Stomach (tissue), 9 donors: Measurements from ENCODE around the gene TMEM98. TPM values are rescaled to one million over a fixed set of nuclear protein-coding genes. Genes with fewer than 3 reads are reported as not detected.

ENCODE experiments used
- DNase-seq, 2 donors: peaks; one replicate each; pipeline versions ENCODE4 v3.0.0 to v3.0.0-alpha.2; 2013 to 2019
- H3K27ac ChIP-seq, 5 donors: fragments of 200-600 bp in 4 of 5; sonication (generic) in 4 of 5; one replicate each; pipeline ENCODE4 v1.5.1; 2013 to 2019; ENCODE audit warnings: mild to moderate bottlenecking in 1 of 5, moderate library complexity in 1 of 5
- H3K27me3 ChIP-seq, 3 donors: fragments of 200-600 bp; sonication (generic); one replicate each; pipeline ENCODE4 v1.5.1; 2017 to 2019; ENCODE audit warnings: mixed run types in 1 of 3
- H3K36me3 ChIP-seq, 4 donors: fragments of 200-600 bp; sonication (generic); 1 replicate in 3 of 4; 2 replicates in 1 of 4; pipeline ENCODE4 v1.5.1; 2016 to 2019
- H3K4me1 ChIP-seq, 4 donors: fragments of 200-600 bp; sonication (generic); one replicate each; pipeline ENCODE4 v1.5.1; 2016 to 2019
- H3K4me3 ChIP-seq, 4 donors: fragments of 200-600 bp; sonication (generic) in 3 of 4; one replicate each; pipeline ENCODE4 v1.5.1; 2016 to 2019; ENCODE audit warnings: mild to moderate bottlenecking in 1 of 4
- H3K9me3 ChIP-seq, 4 donors: fragments of 200-600 bp; sonication (generic); one replicate each; pipeline ENCODE4 v1.5.1; 2016 to 2019
- CTCF ChIP-seq, 7 experiments: fragments of 450-650 bp in 4 of 7; fragments of 200-600 bp in 3 of 7; sonication (generic) in 3 of 7; IDR thresholded peaks; one replicate each; pipeline ENCODE4 v1.5.1; 2016 to 2019; ENCODE audit warnings: antibody characterized with exemption in 7 of 7, control low read depth in 2 of 7, mild to moderate bottlenecking in 1 of 7
- EP300 ChIP-seq: sonication (generic); formaldehyde crosslinking; IDR thresholded peaks from one replicate; pipeline ENCODE4 v1.6.1; 2017; ENCODE audit warnings: antibody characterized with exemption
- POLR2A ChIP-seq, 4 donors: fragments of 450-650 bp; IDR thresholded peaks; one replicate each; pipeline ENCODE4 v1.6.1; 2016; ENCODE audit warnings: antibody characterized with exemption in 4 of 4, control low read depth in 2 of 4, mild to moderate bottlenecking in 1 of 4, moderate library complexity in 1 of 4
- POLR2AphosphoS5 ChIP-seq, 3 donors: sonication (generic); formaldehyde crosslinking; IDR thresholded peaks; one replicate each; pipeline ENCODE4 v1.6.1; 2016; ENCODE audit warnings: antibody characterized with exemption in 3 of 3
- WGBS, 5 donors: extraction: QIAGEN DNeasy Blood & Tissue Kit in 3 of 5; methylation state at CpG; one replicate each; pipeline versions ENCODE4 v1.1.5 to v1.1.7; 2013 to 2018; 5-methylcytosine and 5-hydroxymethylcytosine counted together
- intact Hi-C: fragments of 100-400 bp; cut with DNase I; formaldehyde crosslinking; loops from one replicate; pipeline ENCODE4 v1.15.1; 2023; ENCODE audit warnings: low total_unique reads
- polyA plus RNA-seq, 3 donors: library from polyadenylated mRNA; stranded (reverse); fragments of 200-250 nt; gene quantifications; one replicate each; pipeline ENCODE4 v1.2.3, GENCODE V29; 2013
- total RNA-seq, 5 donors: library from RNA; depleted of rRNA; stranded (reverse); fragments of >200 nt; gene quantifications; one replicate each; pipeline versions ENCODE4 v1.1.0 to v1.2.3, GENCODE V29; 2014 to 2016
- donor health status: healthy with polysubstance abuse.
- donor health status: Bipolar disorder and iron deficiency.
- donor health status: healthy.

Gene TMEM98
- total and polyA plus RNA-seq, 8 donors: 43.7 to 161 (median 75.2) TPM

- Histone ChIP-seq H3K4me3 (no peak overlapping the region), H3K27me3 (no peaks in the 10 kb centered on the region), H3K9me3 (no peaks in the 10 kb centered on the region), H3K4me1 (peaks cover 5 to 19% (median 16%) of the 10 kb centered on the region in 4 donors), H3K27ac (peak overlapping the region in 3 of 5 donors; percentile 36 to 61 (median 59)), H3K36me3 (no peaks in the 10 kb centered on the region)
- intact Hi-C loops: no loop called here
- TF ChIP-seq EP300 (no peak), CTCF (IDR thresholded peaks at IDR 0.05) (no peak), POLR2A (IDR thresholded peaks at IDR 0.05) (no peak), POLR2AphosphoS5 (IDR thresholded peaks at IDR 0.05) (no peak)
- no peak for DNase-seq
- WGBS, 5 donors: 86 to 100% (median 93%) methylated on average over 1 of the region's 1 CpG
Measured at GRCh38 chr17:32955155-32955554, 27.2 kb downstream of the TMEM98 start.

DNA sequence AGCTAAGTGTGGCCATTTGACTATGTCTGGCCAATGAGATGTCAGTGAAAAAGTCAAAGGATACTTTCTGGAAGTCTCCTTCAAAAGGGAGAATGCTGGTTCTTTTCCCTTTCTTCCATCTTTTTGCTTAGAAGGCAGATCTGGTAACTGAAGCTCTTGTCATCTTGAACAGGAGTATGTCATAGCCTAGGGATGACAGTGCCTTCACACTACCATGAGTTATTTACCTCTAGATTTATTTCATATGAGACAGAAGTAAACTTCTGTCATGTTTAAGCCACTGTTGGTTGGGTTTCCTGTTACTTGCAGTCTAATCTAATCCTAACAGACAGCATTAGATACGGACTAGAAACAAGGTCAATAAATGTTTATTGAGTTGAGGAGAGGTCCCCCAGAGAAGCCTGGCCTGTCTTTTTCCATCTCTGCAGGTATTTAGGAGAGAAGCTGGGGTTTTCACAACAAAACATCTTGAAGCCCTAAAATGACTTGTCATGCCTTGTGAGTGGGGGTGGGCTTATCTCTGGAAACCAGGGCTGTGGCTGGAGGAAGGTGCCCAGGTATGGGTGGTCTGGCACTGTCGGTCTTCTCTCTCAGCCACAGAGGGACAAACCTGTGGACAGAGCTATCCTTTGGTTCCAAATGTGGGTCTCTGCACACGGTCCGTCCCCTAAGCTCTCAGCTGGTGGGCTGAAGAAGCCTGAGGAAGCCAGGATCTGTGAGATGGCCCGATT is 28.5 kb downstream of the TMEM98 start:
- TF ChIP-seq POLR2AphosphoS5 (IDR thresholded peaks at IDR 0.05) (no peak), POLR2A (IDR thresholded peaks at IDR 0.05) (no peak), EP300 (no peak), CTCF (IDR thresholded peaks at IDR 0.05) (no peak)
- intact Hi-C loops: no loop called here

GRCh38 chr17:32958418-32958817 is 30.5 kb downstream of the TMEM98 start:
- Histone ChIP-seq H3K36me3 (no peaks in the 10 kb centered on the region), H3K27ac (no peak overlapping the region), H3K4me1 (peaks cover 19 to 45% (median 38%) of the 10 kb centered on the region in 4 donors), H3K4me3 (no peak overlapping the region), H3K27me3 (no peaks in the 10 kb centered on the region), H3K9me3 (no peaks in the 10 kb centered on the region)
- intact Hi-C loops: no loop called here
- DNase-seq: no peak
- TF ChIP-seq EP300: no peak
- no peak for TF ChIP-seq POLR2A (IDR thresholded peaks at IDR 0.05)
- no peak for TF ChIP-seq CTCF (IDR thresholded peaks at IDR 0.05)
- TF ChIP-seq POLR2AphosphoS5 (IDR thresholded peaks at IDR 0.05): no peak
- 31 to 41% (median 34%) methylated on average over 2 of the region's 2 CpGs for WGBS, 5 donors

More for the DNA sequence above, 28.5 kb downstream of the TMEM98 start:
- Histone ChIP-seq H3K4me1 (peaks cover 12 to 30% (median 26%) of the 10 kb centered on the region in 4 donors), H3K36me3 (no peaks in the 10 kb centered on the region), H3K9me3 (no peaks in the 10 kb centered on the region), H3K27me3 (no peaks in the 10 kb centered on the region), H3K27ac (no peak overlapping the region), H3K4me3 (no peak overlapping the region)
- 63 to 71% (median 68%) methylated on average over 5 of the region's 5 CpGs for WGBS, 5 donors
- no peak for DNase-seq

GRCh38 chr17:32960815-32961214 is 32.9 kb downstream of the TMEM98 start:
- TF ChIP-seq POLR2A (IDR thresholded peaks at IDR 0.05): no peak
- TF ChIP-seq POLR2AphosphoS5 (IDR thresholded peaks at IDR 0.05): no peak
- TF ChIP-seq CTCF (IDR thresholded peaks at IDR 0.05): no peak
- no peak for TF ChIP-seq EP300
- Histone ChIP-seq H3K9me3 (no peaks in the 10 kb centered on the region), H3K36me3 (no peaks in the 10 kb centered on the region), H3K27me3 (no peaks in the 10 kb centered on the region), H3K27ac (peak overlapping the region in 1 of 5 donors; percentile 65), H3K4me3 (no peak overlapping the region), H3K4me1 (peaks cover 13 to 28% (median 21%) of the 10 kb centered on the region in 4 donors)
- intact Hi-C loops: no loop called here
- 62 to 84% (median 72%) methylated on average over 2 of the region's 2 CpGs for WGBS, 5 donors
- no peak for DNase-seq
